ENCODE measurements around the gene DYRK4.

The DYRK4 gene

DNA sequence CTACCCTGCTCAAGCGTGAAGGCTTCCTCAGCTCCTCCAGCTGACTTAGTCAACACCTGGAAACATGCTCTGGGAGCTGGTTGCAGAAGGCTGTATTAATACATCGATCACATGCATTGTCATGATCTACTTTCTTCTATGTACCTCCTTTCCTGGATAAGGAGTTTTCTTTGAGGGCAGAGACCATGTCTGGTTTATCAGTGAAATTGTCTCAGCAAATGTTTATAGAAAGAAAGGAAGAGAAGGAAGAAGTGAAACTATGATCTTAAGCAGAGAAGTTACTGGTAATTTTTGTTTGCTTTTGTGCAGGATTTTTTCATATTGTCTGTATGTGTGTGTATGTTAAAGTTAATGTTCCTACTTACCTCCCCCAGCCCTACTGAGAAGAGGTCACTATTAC, 4.5 kb downstream of the DYRK4 start:
- no peak for DNase-seq

DNA sequence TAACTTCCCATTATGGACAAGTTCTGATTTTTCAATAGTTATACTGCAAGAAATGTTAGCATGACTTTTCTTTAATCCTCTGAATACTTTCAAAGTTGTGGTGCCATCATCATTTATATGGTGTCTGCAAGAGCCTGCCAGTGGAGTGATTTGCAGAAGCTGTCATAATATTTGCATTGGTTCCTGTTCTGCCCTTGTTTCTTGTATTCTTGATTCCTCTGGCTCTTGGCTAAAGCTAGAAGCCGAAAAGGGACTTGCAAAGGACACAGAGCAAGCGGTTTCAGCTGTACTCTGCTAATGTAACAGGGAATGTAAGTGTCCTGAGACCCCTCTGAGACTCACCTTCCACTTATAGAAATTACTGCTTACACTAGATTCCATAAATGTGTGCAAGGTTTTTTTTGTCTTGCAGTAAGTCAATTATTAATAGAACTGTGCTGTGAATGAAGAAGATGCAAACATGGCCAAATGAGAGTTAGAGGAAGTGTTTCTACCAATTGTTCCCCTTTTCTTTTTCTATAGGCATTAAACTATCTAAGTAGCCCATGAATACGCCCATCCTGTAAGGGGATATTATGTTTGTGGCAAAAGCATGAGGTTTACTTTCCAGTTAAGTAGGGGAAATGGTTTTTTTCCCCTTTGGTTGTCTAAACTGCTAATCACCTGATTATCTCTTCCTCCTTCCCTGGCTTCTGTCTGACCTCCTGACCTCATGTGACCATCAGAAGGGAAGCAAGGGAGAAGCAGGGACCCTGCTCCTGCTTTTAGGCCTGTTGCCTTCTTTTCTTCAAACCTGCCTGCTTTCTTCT, 5.3 kb downstream of the DYRK4 start:
- DNase-seq = no peak

DNA sequence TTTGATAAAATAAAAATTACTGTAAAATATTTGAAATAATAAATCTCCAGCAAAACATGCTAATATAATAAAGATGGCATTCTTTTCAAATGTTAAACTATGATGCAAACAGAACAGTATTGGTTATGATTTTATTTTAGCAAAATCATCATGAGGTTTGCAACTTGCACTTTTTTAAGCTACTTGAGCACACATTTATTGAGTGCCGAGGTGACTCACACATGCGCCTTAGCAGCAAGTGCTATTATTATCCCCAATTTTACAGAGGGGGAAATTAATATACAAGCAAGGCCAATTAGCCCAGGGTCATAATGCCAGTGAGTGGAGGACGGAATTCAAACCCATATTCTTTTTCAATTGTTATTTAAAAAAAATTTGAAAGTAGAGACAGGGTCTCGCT, 7.3 kb downstream of the DYRK4 start:
- no peak for DNase-seq

DNA sequence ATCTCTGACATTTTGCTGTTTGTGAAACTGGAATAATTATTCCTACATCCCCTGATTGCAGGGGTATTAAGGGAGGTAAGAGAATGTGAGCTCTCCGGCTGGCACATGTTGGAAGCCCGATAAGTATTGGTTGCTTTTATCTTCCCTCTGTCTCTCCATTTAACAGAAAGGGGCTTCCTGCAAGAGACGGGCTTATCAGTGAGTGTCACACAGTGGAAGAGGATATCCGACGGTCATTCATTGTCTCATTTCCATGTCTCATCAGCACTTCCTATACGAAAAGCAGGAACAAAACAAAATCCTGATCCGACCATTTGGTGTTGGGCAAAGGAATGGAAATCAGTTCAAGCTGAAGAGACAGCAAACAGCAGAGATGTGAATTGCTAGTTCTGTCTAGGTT, 10.7 kb downstream of the DYRK4 start:
- no peak for DNase-seq

DNA sequence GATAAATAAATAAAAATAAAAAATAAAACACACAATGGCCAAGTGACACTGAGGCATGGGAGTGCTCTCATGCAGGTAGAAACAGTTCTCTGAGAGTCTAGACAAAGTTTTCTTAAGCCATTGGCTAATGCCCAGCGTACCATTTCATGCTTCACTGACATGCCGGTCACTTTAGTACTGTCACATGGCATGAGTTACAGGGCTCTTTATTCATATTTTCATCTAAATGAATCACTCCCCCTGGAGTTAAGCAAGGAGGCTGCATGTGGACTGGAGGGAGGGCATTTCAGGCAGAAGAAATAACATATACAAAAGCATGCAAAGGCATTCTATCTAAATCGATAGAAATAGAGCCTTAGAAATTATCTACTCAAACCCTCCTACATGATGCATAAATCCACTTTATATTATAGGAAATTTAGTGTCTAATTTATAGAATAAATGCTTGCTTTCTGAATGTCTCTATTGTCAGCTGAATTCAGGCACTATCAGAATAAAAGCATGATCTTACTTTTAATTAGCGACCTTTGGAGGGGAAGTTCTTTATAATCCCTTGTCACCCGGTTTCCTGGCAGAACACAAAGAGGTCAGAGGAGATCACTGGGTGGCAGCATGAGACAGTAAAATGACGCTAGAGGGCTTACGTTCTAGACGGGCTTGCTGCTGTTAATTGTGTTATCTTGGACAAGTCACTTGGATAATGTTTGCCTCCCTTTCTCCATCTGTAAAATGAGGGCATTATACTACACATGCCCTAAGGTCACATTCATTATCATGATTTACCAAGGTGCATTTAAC, 17.5 kb downstream of the DYRK4 start:
- no peak for DNase-seq

DNA sequence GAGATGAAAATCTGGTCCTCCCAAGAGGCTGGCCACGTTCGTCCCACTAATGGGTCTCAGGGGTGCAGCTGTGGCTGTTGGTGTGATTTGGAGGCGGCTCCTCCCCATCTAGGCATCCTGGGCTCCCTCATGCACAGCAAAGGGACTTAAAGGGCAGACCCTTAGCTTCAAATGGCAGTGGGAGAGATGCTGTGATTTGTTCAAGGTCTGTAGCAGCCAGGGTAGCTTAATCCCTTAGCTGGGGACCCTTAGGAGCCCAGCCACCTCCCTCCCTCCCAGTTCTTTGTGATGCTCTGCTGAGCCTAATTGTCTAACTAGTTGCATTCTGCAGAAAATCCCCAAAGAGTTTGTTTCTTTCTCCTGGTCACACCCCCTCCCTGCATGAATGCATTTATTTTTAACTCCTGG, 18.3 kb downstream of the DYRK4 start:
- DNase-seq = no peak

DNA sequence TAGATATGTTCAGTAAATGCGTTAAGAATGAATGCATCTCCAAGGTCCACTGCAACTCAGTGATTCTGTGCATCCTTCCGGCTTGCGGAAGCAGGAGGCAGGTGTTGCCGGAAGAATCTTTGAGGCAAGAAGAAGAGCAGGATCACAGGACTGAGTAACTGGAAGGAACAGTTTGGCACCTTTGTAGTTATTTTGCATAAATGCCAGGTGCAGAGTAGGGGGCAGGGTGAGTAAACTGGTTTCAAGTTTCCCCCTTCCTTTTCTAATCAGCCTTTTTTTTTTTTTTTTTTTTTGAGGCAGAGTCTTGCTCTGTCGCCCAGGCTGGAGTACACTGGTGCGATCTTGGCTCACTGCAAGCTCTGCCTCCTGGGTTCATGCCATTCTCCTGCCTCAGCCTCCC, 22.3 kb downstream of the DYRK4 start:
- no peak for DNase-seq

DNA sequence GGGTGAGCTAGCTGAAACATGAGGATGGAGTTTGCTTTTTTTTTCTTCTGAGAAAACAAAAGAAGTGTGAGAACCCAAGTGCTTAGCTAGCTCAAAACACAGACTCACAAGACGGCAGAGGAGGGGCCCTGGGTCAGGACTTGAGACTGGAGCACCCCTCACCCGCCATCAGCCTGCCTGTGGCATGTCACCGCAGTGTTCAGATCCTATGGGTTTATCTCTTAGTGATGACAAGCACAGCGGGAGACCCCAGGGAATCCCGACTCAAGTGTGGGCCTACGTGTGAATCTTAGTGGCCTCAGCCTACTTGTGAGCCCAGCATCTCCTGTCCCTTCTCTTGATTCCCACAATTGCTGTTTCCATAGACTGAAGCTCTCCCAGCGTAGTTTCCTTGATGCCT, 22.9 kb downstream of the DYRK4 start:
- no peak for DNase-seq

DNA sequence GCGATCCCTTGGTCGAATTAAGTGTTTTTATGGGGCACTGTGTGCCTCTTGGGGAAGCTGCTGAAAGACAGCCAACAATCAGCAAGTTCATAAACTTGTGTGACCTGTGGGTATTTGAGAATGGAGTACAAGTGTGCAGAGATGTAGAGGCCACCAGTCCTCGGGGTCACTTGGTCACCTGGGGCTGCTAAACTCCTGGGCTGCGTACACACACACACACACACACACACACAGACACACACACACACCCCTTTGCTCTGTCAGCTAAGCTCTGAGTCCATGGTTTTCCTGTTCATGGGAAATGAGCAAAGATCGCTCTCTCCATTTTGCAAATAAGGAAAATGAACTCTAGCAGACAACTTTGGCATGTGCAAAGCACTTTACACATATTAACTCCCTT, 24.5 kb downstream of the DYRK4 start:
- no peak for DNase-seq

DNA sequence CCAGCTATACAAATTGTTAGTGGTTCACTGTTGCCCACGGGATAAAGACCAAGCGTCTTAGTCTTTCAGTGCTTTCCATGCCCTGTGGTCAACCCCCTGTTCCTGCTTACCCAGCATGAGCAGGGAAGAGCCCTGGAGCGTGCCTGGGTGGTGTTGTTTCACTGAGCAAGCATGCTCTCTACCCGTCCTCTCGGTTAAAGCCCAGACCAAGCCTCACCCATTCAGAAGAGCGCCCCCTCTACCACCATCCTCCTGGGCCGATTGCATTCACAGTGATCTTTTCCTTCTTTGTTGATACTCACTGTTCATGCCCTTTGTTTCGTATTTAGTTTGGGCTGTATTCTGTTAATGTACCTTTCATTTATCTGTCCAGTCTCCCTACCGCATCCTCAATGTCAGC, 25.1 kb downstream of the DYRK4 start:
- DNase-seq = no peak

DNA sequence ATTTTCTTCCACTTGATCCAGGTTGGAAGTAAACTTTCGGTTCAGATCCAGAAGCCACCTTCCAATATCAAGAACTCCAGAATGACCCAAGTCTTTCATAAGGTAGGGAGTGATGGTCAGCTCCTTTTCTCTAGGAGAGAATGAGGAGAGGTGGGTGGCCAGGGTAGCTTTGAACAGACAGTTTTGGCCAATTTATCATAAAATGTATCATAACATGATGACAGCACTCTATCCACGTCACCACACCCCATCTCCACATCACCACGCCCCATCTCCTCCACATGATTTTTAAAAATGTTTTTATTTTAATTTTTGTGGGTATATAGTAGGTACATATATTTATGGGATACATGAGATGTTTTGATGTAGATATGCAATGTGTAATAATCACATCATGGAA, 26.9 kb downstream of the DYRK4 start:
- no peak for DNase-seq

DNA sequence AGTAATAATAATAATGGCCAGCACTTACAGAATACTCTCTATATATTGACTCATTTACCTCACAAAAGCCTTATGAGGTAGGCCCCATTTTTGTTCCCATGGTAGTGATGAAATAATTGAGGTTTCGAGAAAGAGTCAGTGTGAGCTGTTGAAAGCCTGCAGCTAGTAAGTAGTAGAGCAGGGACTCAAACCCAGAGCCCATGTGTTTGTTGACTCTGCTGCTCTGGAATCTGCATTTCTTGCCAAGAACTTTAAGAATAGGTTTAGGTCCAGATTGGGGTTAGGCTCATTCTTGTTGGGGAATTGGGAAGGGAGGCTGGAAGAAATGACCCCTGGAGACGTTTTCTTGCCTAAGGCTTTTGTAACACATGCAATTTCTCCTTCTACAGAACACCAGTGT, 27.9 kb downstream of the DYRK4 start:
- no peak for DNase-seq

DNA sequence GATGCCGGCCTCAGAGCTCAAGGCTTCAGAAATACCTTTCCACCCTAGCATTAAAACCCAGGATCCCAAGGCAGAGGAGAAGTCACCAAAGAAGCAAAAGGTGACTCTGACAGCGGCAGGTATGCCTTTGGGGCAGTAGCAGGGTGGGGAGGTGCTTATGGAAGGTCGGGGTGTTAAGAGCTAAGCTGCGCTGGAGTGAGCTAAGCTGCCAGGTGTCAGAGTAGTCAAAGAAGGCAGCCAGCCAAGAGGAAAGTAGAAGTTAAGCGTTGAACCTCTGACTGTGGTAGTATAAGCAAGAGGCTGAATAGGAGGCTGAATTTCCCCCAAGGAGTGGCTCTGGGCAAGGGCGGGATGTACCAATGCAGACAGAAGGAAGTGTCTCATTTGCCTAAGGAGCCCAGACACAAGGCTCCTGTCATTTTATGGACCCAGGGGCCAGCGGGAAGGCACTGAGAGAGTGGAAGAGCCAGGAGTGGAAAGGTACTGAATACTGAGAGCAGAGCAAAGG, 29.2 kb downstream of the DYRK4 start:
- DNase-seq = no peak

DNA sequence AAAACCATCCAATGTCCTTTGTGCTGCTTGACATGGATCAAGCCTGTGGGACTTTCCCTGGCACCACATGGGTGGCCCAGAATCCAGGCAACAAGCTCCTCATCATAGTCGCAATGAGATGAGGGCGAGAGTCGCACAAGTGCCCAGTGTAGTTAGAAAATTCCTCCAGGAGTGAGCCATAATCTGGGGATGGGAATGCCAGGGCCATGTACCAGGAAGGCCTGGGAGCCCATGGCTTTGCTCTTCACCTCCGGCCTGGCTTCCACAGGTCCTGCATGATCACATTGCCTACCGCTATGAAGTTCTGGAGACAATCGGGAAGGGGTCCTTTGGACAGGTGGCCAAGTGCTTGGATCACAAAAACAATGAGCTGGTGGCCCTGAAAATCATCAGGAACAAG, 33.9 kb downstream of the DYRK4 start:
- DNase-seq = no peak

DNA sequence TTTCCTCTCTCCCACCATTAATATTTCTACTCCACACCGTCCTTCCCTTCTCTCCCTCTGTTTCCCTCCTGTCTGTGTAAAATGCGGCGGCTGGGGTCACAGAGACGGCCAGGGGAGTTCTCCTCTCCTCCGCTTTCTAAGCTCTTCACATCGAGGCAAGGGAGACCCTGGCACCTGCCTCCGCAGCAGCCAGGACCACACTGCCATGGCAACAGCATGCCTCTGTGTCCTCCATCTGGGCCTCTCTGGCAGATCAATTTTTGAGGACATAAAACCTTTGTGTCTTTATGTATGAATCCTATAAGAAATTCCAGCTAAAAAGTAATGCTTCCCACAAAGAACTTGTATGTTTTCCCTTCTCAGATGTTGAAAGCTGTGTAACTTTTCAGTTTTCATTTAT, 41.4 kb downstream of the DYRK4 start:
- DNase-seq = no peak

DNA sequence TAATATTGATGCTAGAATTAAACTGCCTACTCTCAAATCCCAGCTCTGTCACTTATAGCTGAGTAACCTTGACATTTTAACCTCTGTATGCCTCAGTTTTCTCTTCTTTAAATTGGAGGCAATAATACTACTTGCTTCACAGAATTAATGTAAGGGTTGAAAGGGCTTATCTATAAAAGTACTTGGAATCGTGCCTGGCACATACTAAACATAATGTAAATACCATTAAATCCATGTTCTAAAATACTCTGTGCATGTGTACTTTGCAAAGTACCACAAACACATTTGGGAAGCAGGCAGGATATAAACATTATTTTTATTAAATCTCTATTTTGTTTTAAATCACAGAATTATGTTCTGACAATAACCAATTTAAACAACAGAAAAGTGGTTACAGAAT, 41.9 kb downstream of the DYRK4 start:
- no peak for DNase-seq

DNA sequence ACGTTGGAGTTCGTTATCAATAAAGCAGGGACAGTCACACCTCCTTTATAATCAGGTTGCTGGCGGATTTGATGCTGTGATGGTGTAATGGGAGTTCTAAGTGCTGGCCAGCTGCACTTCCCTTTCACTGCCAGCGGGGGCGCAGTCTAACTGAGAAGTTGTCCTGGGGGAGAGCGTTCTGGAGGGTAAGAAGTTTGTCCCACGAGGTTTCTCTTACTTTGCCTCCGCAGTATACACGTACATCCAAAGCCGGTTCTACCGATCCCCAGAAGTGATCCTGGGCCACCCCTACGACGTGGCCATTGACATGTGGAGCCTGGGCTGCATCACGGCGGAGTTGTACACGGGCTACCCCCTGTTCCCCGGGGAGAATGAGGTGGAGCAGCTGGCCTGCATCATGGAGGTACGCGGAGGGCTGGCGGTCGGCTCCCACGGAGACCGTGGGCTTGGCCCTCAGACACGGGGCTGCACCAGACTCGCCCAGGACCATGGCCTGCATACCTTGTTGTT, 42.7 kb downstream of the DYRK4 start:
- peak; percentile 76 to 80 for DNase-seq

DNA sequence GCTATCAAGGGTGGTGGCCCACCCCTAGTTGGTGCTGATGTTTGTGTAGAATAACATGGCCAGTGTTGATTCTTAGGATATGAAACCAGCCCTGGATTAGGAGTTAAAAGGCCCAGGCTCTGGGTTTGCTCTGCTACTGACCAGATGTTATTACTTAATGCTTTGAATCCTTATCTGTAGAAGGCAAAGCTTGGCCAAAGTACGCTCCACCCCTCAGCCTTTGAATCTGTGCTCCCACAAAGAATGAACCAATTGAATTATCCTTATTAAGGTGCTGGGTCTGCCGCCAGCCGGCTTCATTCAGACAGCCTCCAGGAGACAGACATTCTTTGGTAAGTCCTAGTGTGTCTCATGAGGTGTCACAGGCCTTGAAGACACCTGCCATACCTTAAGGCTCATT, 45.0 kb downstream of the DYRK4 start:
- DNase-seq = no peak

DNA sequence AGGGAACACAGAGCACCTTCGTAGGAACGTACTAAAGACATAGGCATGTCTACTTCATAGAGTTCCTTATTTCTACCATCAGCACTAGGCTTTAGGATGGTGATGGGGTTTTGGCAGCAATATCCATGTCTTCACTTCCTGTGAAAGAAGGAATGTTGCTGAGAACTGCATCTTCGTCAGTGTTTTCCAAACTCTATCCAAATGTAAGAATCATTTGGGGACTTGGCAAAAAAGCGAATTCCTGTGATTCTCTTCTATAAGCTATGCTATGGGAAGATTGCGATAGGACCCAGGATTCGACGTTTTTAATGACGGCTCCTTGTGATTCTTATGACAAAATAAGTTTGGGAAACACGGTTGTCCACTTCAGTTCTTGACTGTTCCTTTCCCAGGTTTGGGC, 47.1 kb downstream of the DYRK4 start:
- DNase-seq = no peak

DNA sequence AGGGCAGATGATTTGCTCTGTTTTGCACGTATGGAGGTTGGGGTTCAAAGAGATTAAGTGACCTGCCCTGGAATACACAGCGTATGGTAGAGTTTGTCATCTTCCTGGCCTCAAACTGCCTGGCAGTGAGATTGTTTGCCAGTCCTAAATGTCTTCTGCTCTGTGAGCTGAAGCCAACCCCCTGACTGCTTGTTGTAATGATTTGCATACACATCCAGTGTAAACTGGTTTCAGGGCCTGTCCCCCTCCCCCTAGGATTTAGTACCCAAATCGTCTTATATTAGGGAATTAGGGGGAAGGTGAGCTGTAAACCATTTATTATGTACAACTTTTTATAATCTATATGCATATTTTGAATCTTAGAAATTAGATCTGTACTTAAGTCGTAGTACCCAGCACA, 48.5 kb downstream of the DYRK4 start:
- DNase-seq = no peak

DNA sequence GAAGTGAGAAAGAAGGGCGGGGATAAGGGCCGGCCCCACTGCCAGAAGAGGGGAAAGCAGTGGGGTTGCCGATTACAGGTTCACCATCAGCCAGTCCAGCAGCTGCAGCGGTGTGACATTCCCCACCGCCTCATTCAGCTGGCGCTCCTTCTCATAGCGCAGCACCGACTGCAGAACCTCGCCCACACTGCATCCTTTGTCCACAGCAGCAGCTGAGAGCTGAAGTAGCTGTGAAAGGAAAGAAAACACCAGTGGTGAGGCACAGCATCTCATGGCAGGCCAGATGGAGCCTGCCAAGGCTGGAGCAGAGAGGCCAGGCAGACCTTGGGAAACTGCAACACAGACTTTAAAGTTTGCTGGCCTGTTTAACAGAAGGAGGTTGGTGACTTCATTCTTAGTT, 53.7 kb downstream of the DYRK4 start:
- DNase-seq = no peak

DNA sequence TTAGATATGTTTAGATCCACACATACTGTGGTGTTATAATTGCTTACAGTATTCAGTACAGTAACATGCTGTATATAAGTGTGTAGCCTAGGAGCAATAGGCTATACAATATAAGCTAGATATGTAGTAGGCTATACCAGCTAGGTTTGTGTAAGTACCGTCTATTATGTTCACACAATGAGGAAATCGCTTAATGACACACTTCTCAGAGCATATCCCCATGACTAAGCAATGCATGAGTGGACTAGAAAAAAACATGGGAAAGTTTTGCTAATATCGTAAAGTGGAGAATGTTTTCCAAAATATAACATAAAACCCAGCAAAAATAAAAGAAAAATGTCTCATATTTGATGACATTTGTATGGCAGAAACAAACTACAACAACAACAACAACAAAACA, 59.5 kb downstream of the DYRK4 start:
- DNase-seq = no peak

DNA sequence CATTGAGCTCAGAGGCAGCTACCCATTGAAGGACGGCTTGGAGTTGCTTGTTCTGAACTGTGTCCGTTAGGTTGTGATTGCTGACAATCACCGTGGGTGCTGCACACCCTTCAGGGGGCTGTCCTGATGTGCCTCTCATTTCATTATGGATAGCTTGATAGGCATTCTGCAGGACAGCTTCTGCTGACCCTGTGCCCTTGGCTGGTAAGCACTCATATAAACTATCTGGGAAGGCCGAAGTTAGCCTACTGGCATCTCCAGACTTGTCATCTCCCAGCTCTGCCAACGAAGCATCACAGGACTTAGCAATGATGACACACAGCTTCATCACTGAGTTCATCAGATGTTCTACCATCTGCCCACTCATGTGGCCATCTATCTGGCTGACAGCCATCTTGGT, 64.5 kb downstream of the DYRK4 start:
- DNase-seq = no peak

DNA sequence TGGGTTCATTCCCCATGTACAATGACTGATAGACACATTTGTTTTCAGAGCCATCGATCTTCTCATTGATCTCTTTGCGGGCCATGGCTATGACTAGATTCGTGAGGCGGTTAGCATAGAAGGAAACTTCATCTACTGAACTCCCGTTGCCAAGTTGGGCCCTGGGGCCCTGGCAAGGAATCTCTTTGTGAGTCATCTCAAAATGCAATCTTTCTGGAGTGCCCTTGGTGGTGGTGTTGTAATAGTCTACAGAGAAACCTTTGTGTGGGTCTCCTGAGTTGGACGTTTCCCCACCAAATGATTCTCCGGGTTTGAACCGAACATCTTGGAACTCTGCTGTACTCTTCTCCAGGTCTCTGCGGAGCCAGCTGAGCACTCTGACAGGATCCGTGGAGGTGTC, 66.4 kb downstream of the DYRK4 start:
- no peak for DNase-seq

All from activated CD4-positive, alpha-beta T cell treated with anti-CD3 and anti-CD28 coated beads for 4 hours (primary cell).